Ovary (tissue), 10 donors: ENCODE results near the gene PWP1. TPM values are rescaled to one million over a fixed set of nuclear protein-coding genes. Genes with fewer than 3 reads are reported as not detected.

Experiments
- DNase-seq, 5 donors: peaks; one replicate each; pipeline ENCODE4 v3.0.0-alpha.2; 2019 to 2020
- H3K27ac ChIP-seq, 2 donors: fragments of 200-600 bp; one replicate each; pipeline versions ENCODE4 v1.5.1 to v1.8.0; 2019 to 2022
- H3K27me3 ChIP-seq: fragments of 200-600 bp; one replicate; pipeline ENCODE4 v1.8.0; 2022
- H3K36me3 ChIP-seq: fragments of 200-600 bp; sonication (generic); one replicate; pipeline ENCODE4 v1.5.1; 2019
- H3K4me1 ChIP-seq: one replicate; pipeline ENCODE4 v1.8.1; 2013; ENCODE audit warnings: mild to moderate bottlenecking, moderate library complexity; ENCODE audit not compliant: insufficient read depth
- H3K4me3 ChIP-seq: fragments of 200-600 bp; sonication (generic); one replicate; pipeline ENCODE4 v1.5.1; 2017
- H3K9me3 ChIP-seq, 2 donors: fragments of 200-600 bp in 1 of 2; sonication (generic) in 1 of 2; one replicate each; pipeline versions ENCODE4 v1.5.1 to v1.8.1; 2013 to 2019; ENCODE audit warnings: mild to moderate bottlenecking in 1 of 2, moderate library complexity in 1 of 2
- CTCF ChIP-seq, 3 donors: fragments of 450-650 bp in 2 of 3; fragments of 200-600 bp in 1 of 3; IDR thresholded peaks; one replicate each; pipeline versions ENCODE4 v1.5.1 to v1.8.0; 2016 to 2022; ENCODE audit warnings: antibody characterized with exemption in 3 of 3, mild to moderate bottlenecking in 1 of 3
- EP300 ChIP-seq: sonication (generic); formaldehyde crosslinking; IDR thresholded peaks from one replicate; pipeline ENCODE4 v1.6.1; 2017; ENCODE audit warnings: antibody characterized with exemption
- POLR2A ChIP-seq: fragments of 450-650 bp; IDR thresholded peaks from one replicate; pipeline ENCODE4 v1.6.1; 2017; ENCODE audit warnings: antibody characterized with exemption, mild to moderate bottlenecking, moderate library complexity
- WGBS, 3 donors: extraction: QIAGEN DNeasy Blood & Tissue Kit in 1 of 3; methylation state at CpG; one replicate each; pipeline versions ENCODE4 v1.1.5 to v1.1.7; 2013 to 2017; 5-methylcytosine and 5-hydroxymethylcytosine counted together
- intact Hi-C, 4 donors: fragments of 100-400 bp; cut with DNase I; formaldehyde crosslinking; loops; one replicate each; pipeline versions ENCODE4 v1.11.0 to v1.15.1; 2022 to 2023
- long read RNA-seq, 3 donors: library from polyadenylated mRNA in 2 of 3; unstranded in 2 of 3; transcript quantifications; one replicate each; pipeline ENCODE4 v2.0.0 and lab custom pipeline, GENCODE V29; 2021 to 2026
- polyA plus RNA-seq, 2 donors: library from polyadenylated mRNA; stranded (reverse); fragments of 200-250 nt in 1 of 2; fragments of 350-450 nt in 1 of 2; fragmentation: Illumina TruSeq in 1 of 2; extraction: RNeasy Lipid Tissue Mini Kit (QIAGEN cat#74804) in 1 of 2; gene quantifications; one replicate each; pipeline ENCODE4 v1.2.3, GENCODE V29; 2013 to 2014
- total RNA-seq, 7 donors: library from RNA; depleted of rRNA in 2 of 7; stranded (reverse); fragments of >200 nt in 2 of 7; fragmentation: NEBNext Ultra II Directional in 3 of 7; extraction: Animal tissue kit (Norgen Biotek cat#: 25700) in 3 of 7; gene quantifications; one replicate each; pipeline versions ENCODE4 v1.1.0 to v1.2.4, GENCODE V29; 2016 to 2023
- donor health status: DM: no; HTN: no; CAD: no; lungs with moderate emphysema.
- donor health status: DM: no; HTN: no; CAD: no.
- donor health status: Bipolar disorder and iron deficiency.
- donor health status: DM: yes; HTN: yes; CAD: no.
- donor health status: DM: no; HTN: no; CAD: no.
- donor health status: DM: yes; HTN: yes; CAD: no.

Gene PWP1
- 10 to 100 TPM; 30.1 to 86.7 (median 34.4) TPM for total RNA-seq
- 10 to 100 TPM; 33.7 to 52.7 TPM for polyA plus RNA-seq
- long read RNA-seq, donor 1, transcript PWP1-201 (15 exons, 2,621 nt): major isoform, 59 of 87 reads
- long read RNA-seq, donor 1, partial matches to known transcripts: 18 of 87 reads
- long read RNA-seq, donor 1, other reads (novel, unspliced or antisense): 10 of 87 reads
- long read RNA-seq, donor 2, transcript PWP1-201 (15 exons, 2,621 nt): major isoform, 33 of 34 reads
- long read RNA-seq, donor 2, partial matches to known transcripts: 0 of 34 reads
- long read RNA-seq, donor 2, other reads (novel, unspliced or antisense): 0 of 34 reads
- long read RNA-seq, donor 3, transcript PWP1-201 (15 exons, 2,621 nt): major isoform, 78 of 88 reads
- long read RNA-seq, donor 3, partial matches to known transcripts: 4 of 88 reads
- long read RNA-seq, donor 3, other reads (novel, unspliced or antisense): 6 of 88 reads

DNA sequence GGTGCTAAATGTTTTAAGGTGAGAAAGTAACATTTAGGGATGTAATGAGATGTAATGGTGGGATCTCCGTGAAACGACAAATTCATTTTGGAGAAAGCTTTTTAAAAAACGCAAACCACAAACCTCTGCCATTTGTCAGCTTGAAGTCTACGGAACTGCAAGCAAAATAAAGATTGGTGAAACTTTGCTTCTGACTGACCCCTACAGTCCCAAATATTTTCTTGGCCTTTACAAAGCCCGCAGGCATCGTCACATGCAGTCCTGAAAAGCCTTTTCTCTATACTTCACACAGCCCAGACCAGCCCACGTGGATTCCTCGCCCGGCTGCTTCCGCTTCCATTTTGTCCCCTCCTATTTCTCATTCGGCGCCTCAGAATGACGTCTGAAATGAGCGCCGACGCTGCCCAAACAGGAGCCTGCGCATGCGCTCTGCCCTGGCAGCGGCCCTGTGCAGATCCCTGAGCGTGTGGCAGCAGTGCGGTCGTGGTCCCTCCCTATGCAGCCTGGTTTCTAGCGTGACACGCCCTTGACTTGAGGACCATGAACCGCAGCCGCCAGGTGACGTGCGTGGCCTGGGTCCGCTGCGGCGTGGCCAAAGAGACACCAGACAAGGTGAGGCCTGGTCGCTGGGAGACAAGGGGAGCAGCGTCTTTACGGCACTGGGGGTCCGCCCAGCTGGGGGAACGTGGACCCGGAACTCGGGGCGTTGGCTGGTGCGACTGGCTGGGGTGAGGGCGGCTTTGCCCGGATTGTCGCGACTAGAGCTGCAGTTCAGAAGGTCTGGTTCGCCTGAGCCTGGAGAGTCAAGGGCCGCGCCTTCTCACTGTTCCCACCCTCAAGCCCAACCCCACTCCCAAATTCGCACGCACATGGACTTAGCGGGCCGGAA lies at the start of gene PWP1:
TSS of gene PWP1 (plus strand) at position 440 of the 889 bp plus-strand sequence. CDS start at position 541, 101 bp downstream.
- H3K4me3 ChIP-seq: peak within 1 kb of the TSS; percentile 93
- TF ChIP-seq EP300 (no peak), POLR2A (peak; percentile 55), CTCF (IDR thresholded peaks at IDR 0.05) (no peak)
- 0 to 1% (median 1%) methylated on average over 48 to 51 of the region's 51 CpGs for WGBS, 3 donors
- intact Hi-C loops: loop anchor here in 1 of 4 donors (10.0 kb wide), 1 partner anchor 829 kb away; the partner anchor contains the start of gene FICD
- no peaks in the 10 kb centered on the region for H3K36me3 ChIP-seq
- H3K9me3 ChIP-seq: no peaks in the 10 kb centered on the region
- DNase-seq: peak; percentile 92 to 96 (median 95)
- no peaks in the 10 kb centered on the region for H3K27me3 ChIP-seq
- H3K27ac ChIP-seq: peak within 1 kb of the TSS; percentile 39 to 72
- H3K4me1 ChIP-seq: peaks cover 4% of the 10 kb centered on the region

DNA sequence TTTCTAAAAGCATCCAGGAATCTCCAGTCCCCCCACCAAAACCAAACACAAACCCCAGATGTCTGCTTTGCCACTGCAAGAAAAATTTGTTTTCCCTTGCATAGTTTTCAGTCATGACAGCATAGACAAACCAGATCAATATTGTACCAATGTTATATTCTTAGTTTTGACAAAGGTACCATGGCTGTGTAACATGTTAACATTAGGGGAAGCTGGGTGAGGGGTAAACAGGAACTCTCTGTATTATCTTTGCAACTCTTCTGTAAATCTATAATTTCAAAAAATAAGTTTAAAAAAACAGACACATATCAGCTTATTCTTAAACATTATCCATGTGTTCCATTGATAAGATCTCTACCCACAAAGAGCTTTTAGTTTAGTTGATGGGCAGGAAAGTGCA lies 44.4 kb upstream of the PWP1 start:
- intact Hi-C loops: no loop called here
- no peaks in the 10 kb centered on the region for H3K4me1 ChIP-seq
- TF ChIP-seq POLR2A (no peak), CTCF (IDR thresholded peaks at IDR 0.05) (no peak), EP300 (no peak)
- no peak overlapping the region for H3K4me3 ChIP-seq
- H3K36me3 ChIP-seq: no peaks in the 10 kb centered on the region
- H3K27ac ChIP-seq: no peak overlapping the region
- no peaks in the 10 kb centered on the region for H3K27me3 ChIP-seq
- no peaks in the 10 kb centered on the region for H3K9me3 ChIP-seq
- DNase-seq: no peak

DNA sequence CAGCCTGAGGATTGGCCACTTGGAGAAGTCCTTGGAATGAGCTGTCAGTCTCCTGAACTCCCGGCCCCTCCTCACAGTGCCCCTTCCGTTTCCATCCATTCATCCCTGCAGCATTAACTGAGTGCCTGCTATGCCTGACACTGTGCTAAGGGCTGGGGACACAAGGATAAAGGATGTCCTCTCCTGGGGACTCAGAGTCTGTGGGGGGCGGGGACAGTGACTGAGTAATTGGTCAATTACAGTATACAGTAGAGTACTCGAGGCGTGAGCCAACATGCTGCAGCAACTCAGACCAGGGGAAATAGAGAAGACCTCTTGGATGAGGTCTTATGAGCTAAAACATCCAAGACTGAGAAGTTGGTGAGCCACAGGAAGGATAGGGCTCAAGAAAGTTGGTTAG lies 43.4 kb upstream of the PWP1 start:
- WGBS, 3 donors: 76 to 84% (median 76%) methylated on average over 5 of the region's 5 CpGs
- no peaks in the 10 kb centered on the region for H3K4me1 ChIP-seq
- TF ChIP-seq POLR2A (no peak), CTCF (IDR thresholded peaks at IDR 0.05) (no peak), EP300 (no peak)
- no peak for DNase-seq
- no peak overlapping the region for H3K27ac ChIP-seq
- no peak overlapping the region for H3K4me3 ChIP-seq
- no peaks in the 10 kb centered on the region for H3K36me3 ChIP-seq
- intact Hi-C loops: no loop called here
- no peaks in the 10 kb centered on the region for H3K9me3 ChIP-seq
- no peaks in the 10 kb centered on the region for H3K27me3 ChIP-seq

- no peak for DNase-seq
- Histone ChIP-seq H3K4me3 (no peak overlapping the region), H3K27ac (no peak overlapping the region), H3K9me3 (no peaks in the 10 kb centered on the region), H3K27me3 (no peaks in the 10 kb centered on the region), H3K4me1 (no peaks in the 10 kb centered on the region), H3K36me3 (no peaks in the 10 kb centered on the region)
- TF ChIP-seq CTCF (IDR thresholded peaks at IDR 0.05) (no peak), POLR2A (no peak), EP300 (no peak)
- intact Hi-C loops: no loop called here
- 18 to 33% (median 27%) methylated on average over 27 of the region's 27 CpGs for WGBS, 3 donors
Observed at GRCh38 chr12:107645630-107646333, 39.8 kb upstream of the PWP1 start.
